Measurements from ENCODE around the gene TEF. TPM values are rescaled to one million over a fixed set of nuclear protein-coding genes. Genes with fewer than 3 reads are reported as not detected.

Gene TEF
- 5.6 TPM for polyA plus RNA-seq
- long read RNA-seq, donor 1, full-length matches to known transcripts = 1 of 1 reads
- long read RNA-seq, donor 1, partial matches to known transcripts = 0 of 1 reads
- long read RNA-seq, donor 1, other reads (novel, unspliced or antisense) = 0 of 1 reads
- long read RNA-seq, donor 2 = 0 reads
- long read RNA-seq, donor 3, full-length matches to known transcripts = 1 of 38 reads
- long read RNA-seq, donor 3, partial matches to known transcripts = 0 of 38 reads
- long read RNA-seq, donor 3, other reads (novel, unspliced or antisense) = 37 of 38 reads
- long read RNA-seq, donor 4 = 0 reads
- long read RNA-seq, donor 5, full-length matches to known transcripts = 2 of 2 reads
- long read RNA-seq, donor 5, partial matches to known transcripts = 0 of 2 reads
- long read RNA-seq, donor 5, other reads (novel, unspliced or antisense) = 0 of 2 reads
- long read RNA-seq, donor 6, full-length matches to known transcripts = 2 of 8 reads
- long read RNA-seq, donor 6, partial matches to known transcripts = 6 of 8 reads
- long read RNA-seq, donor 6, other reads (novel, unspliced or antisense) = 0 of 8 reads
- long read RNA-seq, donor 7, full-length matches to known transcripts = 1 of 1 reads
- long read RNA-seq, donor 7, partial matches to known transcripts = 0 of 1 reads
- long read RNA-seq, donor 7, other reads (novel, unspliced or antisense) = 0 of 1 reads
- long read RNA-seq, donor 8, full-length matches to known transcripts = 1 of 1 reads
- long read RNA-seq, donor 8, partial matches to known transcripts = 0 of 1 reads
- long read RNA-seq, donor 8, other reads (novel, unspliced or antisense) = 0 of 1 reads
- long read RNA-seq, donor 9, full-length matches to known transcripts = 1 of 1 reads
- long read RNA-seq, donor 9, partial matches to known transcripts = 0 of 1 reads
- long read RNA-seq, donor 9, other reads (novel, unspliced or antisense) = 0 of 1 reads
- long read RNA-seq, donor 10, full-length matches to known transcripts = 1 of 1 reads
- long read RNA-seq, donor 10, partial matches to known transcripts = 0 of 1 reads
- long read RNA-seq, donor 10, other reads (novel, unspliced or antisense) = 0 of 1 reads
- long read RNA-seq, donor 11, full-length matches to known transcripts = 1 of 6 reads
- long read RNA-seq, donor 11, partial matches to known transcripts = 5 of 6 reads
- long read RNA-seq, donor 11, other reads (novel, unspliced or antisense) = 0 of 6 reads

- H3K9me3 ChIP-seq (ENCODE audit: control insufficient read depth, low read depth, low read length) = no peaks in the 10 kb centered on the region
- no peaks in the 10 kb centered on the region for H3K27me3 ChIP-seq (ENCODE audit: control insufficient read depth, insufficient read depth, low read length)
- peak within 1 kb of the TSS; percentile 99 for H3K27ac ChIP-seq (ENCODE audit: low read length)
- peak; percentile 99 for DNase-seq
- no peaks in the 10 kb centered on the region for H3K36me3 ChIP-seq (ENCODE audit: control insufficient read depth, insufficient read depth, low read length)
- no CpG with 5 or more reads among the region's 84 CpGs for WGBS (ENCODE audit: insufficient coverage, low lambda C conversion rate)
- peak within 1 kb of the TSS; percentile 65 for H3K4me3 ChIP-seq (ENCODE audit: low read length)
- peaks cover 19% of the 10 kb centered on the region for H3K4me1 ChIP-seq (ENCODE audit: control insufficient read depth, insufficient read depth, low read length)
These were observed at the start of gene TEF for GRCh38 chr22:41381329-41382097. TEF (plus strand) TSS chr22:41381942; CDS start chr22:41382045, 103 bp downstream.

GRCh38 chr22:41332217-41332939 lies 49.4 kb upstream of the TEF start:
- H3K27me3 ChIP-seq (ENCODE audit: control insufficient read depth, insufficient read depth, low read length) = no peaks in the 10 kb centered on the region
- no peaks in the 10 kb centered on the region for H3K9me3 ChIP-seq (ENCODE audit: control insufficient read depth, low read depth, low read length)
- no CpG with 5 or more reads among the region's 15 CpGs for WGBS (ENCODE audit: insufficient coverage, low lambda C conversion rate)
- no peak overlapping the region for H3K4me3 ChIP-seq (ENCODE audit: low read length)
- peaks cover 78% of the 10 kb centered on the region for H3K36me3 ChIP-seq (ENCODE audit: control insufficient read depth, insufficient read depth, low read length)
- DNase-seq = no peak
- H3K4me1 ChIP-seq (ENCODE audit: control insufficient read depth, insufficient read depth, low read length) = no peaks in the 10 kb centered on the region
- H3K27ac ChIP-seq (ENCODE audit: low read length) = no peak overlapping the region

- DNase-seq = no peak
- no peaks in the 10 kb centered on the region for H3K4me1 ChIP-seq (ENCODE audit: control insufficient read depth, insufficient read depth, low read length)
- H3K27ac ChIP-seq (ENCODE audit: low read length) = no peak overlapping the region
- H3K27me3 ChIP-seq (ENCODE audit: control insufficient read depth, insufficient read depth, low read length) = no peaks in the 10 kb centered on the region
- H3K36me3 ChIP-seq (ENCODE audit: control insufficient read depth, insufficient read depth, low read length) = peaks cover 74% of the 10 kb centered on the region
- H3K4me3 ChIP-seq (ENCODE audit: low read length) = no peak overlapping the region
- no peaks in the 10 kb centered on the region for H3K9me3 ChIP-seq (ENCODE audit: control insufficient read depth, low read depth, low read length)
- WGBS (ENCODE audit: insufficient coverage, low lambda C conversion rate) = 100% methylated on average over 1 of the region's 3 CpGs
These were observed 47.9 kb upstream of the TEF start for GRCh38 chr22:41333806-41334205.

GRCh38 chr22:41334215-41334614 lies 47.5 kb upstream of the TEF start:
- Histone ChIP-seq H3K36me3 (ENCODE audit: control insufficient read depth, insufficient read depth, low read length) (peaks cover 79% of the 10 kb centered on the region), H3K9me3 (ENCODE audit: control insufficient read depth, low read depth, low read length) (no peaks in the 10 kb centered on the region), H3K4me3 (ENCODE audit: low read length) (no peak overlapping the region), H3K4me1 (ENCODE audit: control insufficient read depth, insufficient read depth, low read length) (no peaks in the 10 kb centered on the region), H3K27ac (ENCODE audit: low read length) (no peak overlapping the region), H3K27me3 (ENCODE audit: control insufficient read depth, insufficient read depth, low read length) (no peaks in the 10 kb centered on the region)
- WGBS (ENCODE audit: insufficient coverage, low lambda C conversion rate) = no CpG with 5 or more reads among the region's 3 CpGs
- no peak for DNase-seq

GRCh38 chr22:41334951-41335635 lies 46.6 kb upstream of the TEF start:
- no peak for DNase-seq
- WGBS (ENCODE audit: insufficient coverage, low lambda C conversion rate) = no CpG with 5 or more reads among the region's 11 CpGs
- H3K4me3 ChIP-seq (ENCODE audit: low read length) = no peak overlapping the region
- H3K27ac ChIP-seq (ENCODE audit: low read length) = no peak overlapping the region
- peaks cover 79% of the 10 kb centered on the region for H3K36me3 ChIP-seq (ENCODE audit: control insufficient read depth, insufficient read depth, low read length)
- H3K27me3 ChIP-seq (ENCODE audit: control insufficient read depth, insufficient read depth, low read length) = no peaks in the 10 kb centered on the region
- H3K4me1 ChIP-seq (ENCODE audit: control insufficient read depth, insufficient read depth, low read length) = no peaks in the 10 kb centered on the region
- no peaks in the 10 kb centered on the region for H3K9me3 ChIP-seq (ENCODE audit: control insufficient read depth, low read depth, low read length)

GRCh38 chr22:41338614-41339212 lies 43.0 kb upstream of the TEF start:
- DNase-seq = no peak
- Histone ChIP-seq H3K27ac (ENCODE audit: low read length) (no peak overlapping the region), H3K4me3 (ENCODE audit: low read length) (no peak overlapping the region), H3K36me3 (ENCODE audit: control insufficient read depth, insufficient read depth, low read length) (peaks cover 77% of the 10 kb centered on the region), H3K27me3 (ENCODE audit: control insufficient read depth, insufficient read depth, low read length) (no peaks in the 10 kb centered on the region), H3K9me3 (ENCODE audit: control insufficient read depth, low read depth, low read length) (no peaks in the 10 kb centered on the region), H3K4me1 (ENCODE audit: control insufficient read depth, insufficient read depth, low read length) (peaks cover 4% of the 10 kb centered on the region)
- no CpG with 5 or more reads among the region's 14 CpGs for WGBS (ENCODE audit: insufficient coverage, low lambda C conversion rate)

GRCh38 chr22:41339823-41340222 lies 41.9 kb upstream of the TEF start:
- no peak overlapping the region for H3K27ac ChIP-seq (ENCODE audit: low read length)
- no CpG with 5 or more reads among the region's 18 CpGs for WGBS (ENCODE audit: insufficient coverage, low lambda C conversion rate)
- peaks cover 77% of the 10 kb centered on the region for H3K36me3 ChIP-seq (ENCODE audit: control insufficient read depth, insufficient read depth, low read length)
- H3K9me3 ChIP-seq (ENCODE audit: control insufficient read depth, low read depth, low read length) = no peaks in the 10 kb centered on the region
- H3K27me3 ChIP-seq (ENCODE audit: control insufficient read depth, insufficient read depth, low read length) = no peaks in the 10 kb centered on the region
- no peak for DNase-seq
- no peak overlapping the region for H3K4me3 ChIP-seq (ENCODE audit: low read length)
- H3K4me1 ChIP-seq (ENCODE audit: control insufficient read depth, insufficient read depth, low read length) = peaks cover 9% of the 10 kb centered on the region

GRCh38 chr22:41340357-41340756 lies 41.4 kb upstream of the TEF start:
- no peak overlapping the region for H3K27ac ChIP-seq (ENCODE audit: low read length)
- peaks cover 9% of the 10 kb centered on the region for H3K4me1 ChIP-seq (ENCODE audit: control insufficient read depth, insufficient read depth, low read length)
- peaks cover 74% of the 10 kb centered on the region for H3K36me3 ChIP-seq (ENCODE audit: control insufficient read depth, insufficient read depth, low read length)
- no peaks in the 10 kb centered on the region for H3K9me3 ChIP-seq (ENCODE audit: control insufficient read depth, low read depth, low read length)
- no CpG with 5 or more reads among the region's 11 CpGs for whole genome bisulfite sequencing (ENCODE audit: insufficient coverage, low lambda C conversion rate)
- no peaks in the 10 kb centered on the region for H3K27me3 ChIP-seq (ENCODE audit: control insufficient read depth, insufficient read depth, low read length)
- DNase-seq = no peak
- no peak overlapping the region for H3K4me3 ChIP-seq (ENCODE audit: low read length)

- H3K27ac ChIP-seq (ENCODE audit: low read length) = no peak overlapping the region
- H3K36me3 ChIP-seq (ENCODE audit: control insufficient read depth, insufficient read depth, low read length) = peaks cover 74% of the 10 kb centered on the region
- WGBS (ENCODE audit: insufficient coverage, low lambda C conversion rate) = no CpG with 5 or more reads among the region's 8 CpGs
- no peaks in the 10 kb centered on the region for H3K9me3 ChIP-seq (ENCODE audit: control insufficient read depth, low read depth, low read length)
- no peaks in the 10 kb centered on the region for H3K27me3 ChIP-seq (ENCODE audit: control insufficient read depth, insufficient read depth, low read length)
- H3K4me1 ChIP-seq (ENCODE audit: control insufficient read depth, insufficient read depth, low read length) = peaks cover 9% of the 10 kb centered on the region
- DNase-seq = no peak
- no peak overlapping the region for H3K4me3 ChIP-seq (ENCODE audit: low read length)
These were observed 40.7 kb upstream of the TEF start for GRCh38 chr22:41341012-41341411.

Data from large intestine (tissue), 12 donors.